ENCODE data around the gene NFAT5. TPM values are rescaled to one million over a fixed set of nuclear protein-coding genes. Genes with fewer than 3 reads are reported as not detected.

Gene NFAT5
- total and polyA plus RNA-seq, 9 of the 15 experiments (the other 6 are each of a cell fraction or from before 2014, with no cell fraction given): 0.78 to 20.5 (median 12.4) TPM

DNA sequence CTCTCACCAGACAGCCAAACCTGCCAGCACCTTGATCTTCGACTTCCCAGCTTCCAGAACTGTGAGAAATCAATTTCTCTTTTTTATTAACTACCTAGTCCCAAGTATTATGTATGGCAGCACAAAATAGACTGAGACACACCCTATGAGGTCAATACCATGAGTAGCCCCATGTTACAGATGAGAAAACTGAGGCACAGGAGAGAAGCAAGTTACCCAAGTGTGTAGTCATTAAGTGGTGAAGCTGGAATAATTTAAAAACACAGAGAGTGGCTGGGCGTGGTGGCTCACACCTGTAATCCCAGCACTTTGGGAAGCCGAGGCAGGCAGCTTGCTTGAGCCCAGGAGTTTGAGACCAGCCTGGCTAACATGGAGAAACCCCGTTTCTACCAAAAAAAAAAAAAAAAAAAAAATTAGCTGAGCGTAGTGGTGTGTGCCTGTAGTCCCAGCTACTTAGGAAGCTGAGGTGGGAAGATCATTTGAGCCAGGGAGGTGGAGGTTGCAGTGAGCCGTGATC is 155.7 kb downstream of the NFAT5 start (continued):
- no peak for TF ChIP-seq SIN3B (IDR thresholded peaks at IDR 0.05; ENCODE audit: low read depth)
- TF ChIP-seq PKNOX1 (IDR thresholded peaks at IDR 0.05): no peak
- TF ChIP-seq BCOR (IDR thresholded peaks at IDR 0.05): peak; percentile 82
- no peak for TF ChIP-seq ZNF77 (CRISPR knock-in tag; IDR thresholded peaks at IDR 0.05)
- TF ChIP-seq, protein P1, sequence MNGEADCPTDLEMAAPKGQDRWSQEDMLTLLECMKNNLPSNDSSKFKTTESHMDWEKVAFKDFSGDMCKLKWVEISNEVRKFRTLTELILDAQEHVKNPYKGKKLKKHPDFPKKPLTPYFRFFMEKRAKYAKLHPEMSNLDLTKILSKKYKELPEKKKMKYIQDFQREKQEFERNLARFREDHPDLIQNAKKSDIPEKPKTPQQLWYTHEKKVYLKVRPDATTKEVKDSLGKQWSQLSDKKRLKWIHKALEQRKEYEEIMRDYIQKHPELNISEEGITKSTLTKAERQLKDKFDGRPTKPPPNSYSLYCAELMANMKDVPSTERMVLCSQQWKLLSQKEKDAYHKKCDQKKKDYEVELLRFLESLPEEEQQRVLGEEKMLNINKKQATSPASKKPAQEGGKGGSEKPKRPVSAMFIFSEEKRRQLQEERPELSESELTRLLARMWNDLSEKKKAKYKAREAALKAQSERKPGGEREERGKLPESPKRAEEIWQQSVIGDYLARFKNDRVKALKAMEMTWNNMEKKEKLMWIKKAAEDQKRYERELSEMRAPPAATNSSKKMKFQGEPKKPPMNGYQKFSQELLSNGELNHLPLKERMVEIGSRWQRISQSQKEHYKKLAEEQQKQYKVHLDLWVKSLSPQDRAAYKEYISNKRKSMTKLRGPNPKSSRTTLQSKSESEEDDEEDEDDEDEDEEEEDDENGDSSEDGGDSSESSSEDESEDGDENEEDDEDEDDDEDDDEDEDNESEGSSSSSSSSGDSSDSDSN (IDR thresholded peaks at IDR 0.05; ENCODE audit: borderline replicate concordance in 1 of 2, low read depth in 2 of 2, low read length in 2 of 2): no peak
- TF ChIP-seq ZNF3 (CRISPR knock-in tag; IDR thresholded peaks at IDR 0.05): no peak
- no peak for TF ChIP-seq ZNF263 (CRISPR knock-in tag; IDR thresholded peaks at IDR 0.05; ENCODE audit: borderline replicate concordance)
- TF ChIP-seq ZNF695 (CRISPR knock-in tag; IDR thresholded peaks at IDR 0.05): no peak
- TF ChIP-seq PHB (CRISPR knock-in tag; IDR thresholded peaks at IDR 0.05): no peak
- no peak for TF ChIP-seq FUS (optimal IDR thresholded peaks at IDR 0.05; ENCODE audit: low read depth, low read length)
- no peak for TF ChIP-seq ESRRA (IDR thresholded peaks at IDR 0.05; ENCODE audit: borderline replicate concordance, low read depth)
- TF ChIP-seq PHB2 (IDR thresholded peaks at IDR 0.05; ENCODE audit: low read depth): no peak
- TF ChIP-seq TAF1 (IDR thresholded peaks at IDR 0.05; ENCODE audit: control insufficient read depth, extremely low read depth, insufficient read depth, low read length, severe bottlenecking): no peak
- TF ChIP-seq, protein P2, sequence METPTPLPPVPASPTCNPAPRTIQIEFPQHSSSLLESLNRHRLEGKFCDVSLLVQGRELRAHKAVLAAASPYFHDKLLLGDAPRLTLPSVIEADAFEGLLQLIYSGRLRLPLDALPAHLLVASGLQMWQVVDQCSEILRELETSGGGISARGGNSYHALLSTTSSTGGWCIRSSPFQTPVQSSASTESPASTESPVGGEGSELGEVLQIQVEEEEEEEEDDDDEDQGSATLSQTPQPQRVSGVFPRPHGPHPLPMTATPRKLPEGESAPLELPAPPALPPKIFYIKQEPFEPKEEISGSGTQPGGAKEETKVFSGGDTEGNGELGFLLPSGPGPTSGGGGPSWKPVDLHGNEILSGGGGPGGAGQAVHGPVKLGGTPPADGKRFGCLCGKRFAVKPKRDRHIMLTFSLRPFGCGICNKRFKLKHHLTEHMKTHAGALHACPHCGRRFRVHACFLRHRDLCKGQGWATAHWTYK (CRISPR knock-in tag; IDR thresholded peaks at IDR 0.05): no peak
- 0 out of 2 replicates have a peak, but pooled peaks have one; percentile 8 for TF ChIP-seq ATF7 (IDR thresholded peaks at IDR 0.05)
- no peak for TF ChIP-seq IRF2 (CRISPR knock-in tag; IDR thresholded peaks at IDR 0.05)
- no peak for TF ChIP-seq ZNF79 (CRISPR knock-in tag; IDR thresholded peaks at IDR 0.05; ENCODE audit: low read depth)
- peak; percentile 55 to 69; a peak in 2 of 4 replicates for TF ChIP-seq KDM1A (IDR thresholded peaks at IDR 0.05)
- TF ChIP-seq FIP1L1 (IDR thresholded peaks at IDR 0.05; ENCODE audit: low read depth, low read length, poor library complexity, severe bottlenecking): no peak
- no peak for TF ChIP-seq CBX1 (IDR thresholded peaks at IDR 0.05; ENCODE audit: low read depth)
- TF ChIP-seq CHD2 (IDR thresholded peaks at IDR 0.05; ENCODE audit: low read depth, low read length): no peak
- TF ChIP-seq, protein P3, sequence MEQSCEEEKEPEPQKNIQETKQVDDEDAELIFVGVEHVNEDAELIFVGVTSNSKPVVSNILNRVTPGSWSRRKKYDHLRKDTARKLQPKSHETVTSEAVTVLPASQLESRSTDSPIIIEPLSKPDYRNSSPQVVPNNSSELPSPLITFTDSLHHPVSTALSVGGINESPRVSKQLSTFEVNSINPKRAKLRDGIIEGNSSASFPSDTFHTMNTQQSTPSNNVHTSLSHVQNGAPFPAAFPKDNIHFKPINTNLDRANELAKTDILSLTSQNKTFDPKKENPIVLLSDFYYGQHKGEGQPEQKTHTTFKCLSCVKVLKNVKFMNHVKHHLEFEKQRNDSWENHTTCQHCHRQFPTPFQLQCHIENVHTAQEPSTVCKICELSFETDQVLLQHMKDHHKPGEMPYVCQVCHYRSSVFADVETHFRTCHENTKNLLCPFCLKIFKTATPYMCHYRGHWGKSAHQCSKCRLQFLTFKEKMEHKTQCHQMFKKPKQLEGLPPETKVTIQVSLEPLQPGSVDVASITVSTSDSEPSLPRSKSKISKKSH (CRISPR knock-in tag; IDR thresholded peaks at IDR 0.05): no peak

Data from K562 (cell line).